GM13977 (cell line): Measurements from ENCODE around the gene MAGOH.
"Not testable (repeated sequence)": the region's sequence is repeated elsewhere in the genome, so short reads cannot be mapped to it uniquely, and the experiment has no call there.

Source experiments
- DNase-seq: peaks from one replicate; pipeline ENCODE4 v3.0.0; 2012; ENCODE audit warnings: low spot score
- in situ Hi-C: fragments of 300-500 bp; cut with MboI; formaldehyde crosslinking; loops from one replicate; pipeline ENCODE4 v1.12.0; 2022; ENCODE audit warnings: low sequenced_read_pairs, low pct_unique_long_range_greater_than_20kb, mixed read lengths, inconsistent platforms; ENCODE audit not compliant: unreplicated experiment
- TF ChIP-seq, protein P1 (sequence below): IDR thresholded peaks from 2 replicates; pipeline ENCODE4 v1.5.1; 2012; ENCODE audit warnings: mild to moderate bottlenecking, control low read depth; ENCODE audit not compliant: insufficient read depth; ENCODE audit errors: extremely low read depth, missing control alignments

Gene MAGOH

DNA sequence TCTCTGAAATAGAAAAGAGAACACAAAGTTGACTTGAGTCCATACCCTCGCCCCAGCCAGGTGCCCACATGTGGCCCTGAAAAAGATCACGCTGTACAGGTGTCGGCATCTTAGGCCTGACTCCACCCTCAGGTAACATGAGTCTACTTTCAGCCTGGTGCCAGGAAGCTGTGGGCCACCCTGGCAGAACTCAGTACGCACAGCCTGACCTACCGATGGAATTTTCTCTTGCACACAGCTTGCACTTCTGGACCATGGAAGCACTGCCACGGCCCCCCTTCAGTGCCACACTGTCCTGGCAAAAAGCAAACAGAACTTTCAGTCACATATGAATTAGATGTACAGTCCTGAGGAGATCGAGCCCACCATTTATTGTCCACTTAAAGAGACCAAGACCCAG is 20.1 kb downstream of the MAGOH start:
- TF ChIP-seq, protein P1, sequence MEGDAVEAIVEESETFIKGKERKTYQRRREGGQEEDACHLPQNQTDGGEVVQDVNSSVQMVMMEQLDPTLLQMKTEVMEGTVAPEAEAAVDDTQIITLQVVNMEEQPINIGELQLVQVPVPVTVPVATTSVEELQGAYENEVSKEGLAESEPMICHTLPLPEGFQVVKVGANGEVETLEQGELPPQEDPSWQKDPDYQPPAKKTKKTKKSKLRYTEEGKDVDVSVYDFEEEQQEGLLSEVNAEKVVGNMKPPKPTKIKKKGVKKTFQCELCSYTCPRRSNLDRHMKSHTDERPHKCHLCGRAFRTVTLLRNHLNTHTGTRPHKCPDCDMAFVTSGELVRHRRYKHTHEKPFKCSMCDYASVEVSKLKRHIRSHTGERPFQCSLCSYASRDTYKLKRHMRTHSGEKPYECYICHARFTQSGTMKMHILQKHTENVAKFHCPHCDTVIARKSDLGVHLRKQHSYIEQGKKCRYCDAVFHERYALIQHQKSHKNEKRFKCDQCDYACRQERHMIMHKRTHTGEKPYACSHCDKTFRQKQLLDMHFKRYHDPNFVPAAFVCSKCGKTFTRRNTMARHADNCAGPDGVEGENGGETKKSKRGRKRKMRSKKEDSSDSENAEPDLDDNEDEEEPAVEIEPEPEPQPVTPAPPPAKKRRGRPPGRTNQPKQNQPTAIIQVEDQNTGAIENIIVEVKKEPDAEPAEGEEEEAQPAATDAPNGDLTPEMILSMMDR: no peak
- in situ Hi-C loops: no loop called here
- no peak for DNase-seq

- TF ChIP-seq, protein P1: no peak
- in situ Hi-C loops: no loop called here
- DNase-seq: no peak
These were observed 23.9 kb downstream of the MAGOH start for GRCh38 chr1:53214376-53214940.

DNA sequence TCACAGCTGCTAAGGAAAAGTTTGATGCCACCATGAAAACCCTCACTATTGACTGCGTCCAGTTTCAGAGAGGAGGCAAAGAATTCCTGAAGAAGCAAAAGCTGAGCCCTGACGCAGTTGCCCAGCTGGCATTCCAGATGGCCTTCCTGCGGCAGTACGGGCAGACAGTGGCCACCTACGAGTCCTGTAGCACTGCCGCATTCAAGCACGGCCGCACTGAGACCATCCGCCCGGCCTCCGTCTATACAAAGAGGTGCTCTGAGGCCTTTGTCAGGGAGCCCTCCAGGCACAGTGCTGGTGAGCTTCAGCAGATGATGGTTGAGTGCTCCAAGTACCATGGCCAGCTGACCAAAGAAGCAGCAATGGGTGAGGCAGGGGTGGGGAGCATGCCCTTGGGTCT is 27.4 kb downstream of the MAGOH start:
- TF ChIP-seq, protein P1: no peak
- DNase-seq: no peak
- in situ Hi-C loops: no loop called here

GRCh38 chr1:53210352-53210751 is 28.0 kb downstream of the MAGOH start:
- in situ Hi-C loops: no loop called here

DNA sequence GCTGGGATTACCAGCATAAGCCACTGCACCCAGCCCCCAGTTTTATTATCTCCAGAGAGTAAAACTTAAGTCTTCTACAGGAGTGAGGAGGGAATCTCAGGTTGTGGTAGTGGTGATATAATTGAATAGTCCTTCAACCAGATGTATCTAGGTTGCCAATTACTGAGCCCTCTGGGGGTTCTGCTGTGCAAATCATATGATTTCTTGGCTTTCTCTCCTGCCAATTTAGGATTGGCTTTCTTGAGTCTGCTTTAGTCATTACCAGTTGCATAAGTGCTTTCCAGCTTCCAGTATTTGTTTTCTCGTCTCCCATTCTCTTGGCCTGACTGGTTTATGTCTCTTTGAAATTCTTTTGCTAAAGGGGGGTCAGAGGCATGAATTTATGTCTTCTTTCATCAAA is 30.6 kb downstream of the MAGOH start:
- DNase-seq: no peak
- in situ Hi-C loops: no loop called here
- TF ChIP-seq, protein P1: no peak

More at GRCh38 chr1:53210352-53210751, 28.0 kb downstream of the MAGOH start:
- DNase-seq: no peak
- TF ChIP-seq, protein P1: no peak

- DNase-seq: no peak
- TF ChIP-seq, protein P1: no peak
- in situ Hi-C loops: no loop called here
These were observed 31.5 kb downstream of the MAGOH start for GRCh38 chr1:53206735-53207379.

- in situ Hi-C loops, DNase-seq: not testable (repeated sequence)
These were observed 32.1 kb downstream of the MAGOH start for GRCh38 chr1:53206083-53206685.

DNA sequence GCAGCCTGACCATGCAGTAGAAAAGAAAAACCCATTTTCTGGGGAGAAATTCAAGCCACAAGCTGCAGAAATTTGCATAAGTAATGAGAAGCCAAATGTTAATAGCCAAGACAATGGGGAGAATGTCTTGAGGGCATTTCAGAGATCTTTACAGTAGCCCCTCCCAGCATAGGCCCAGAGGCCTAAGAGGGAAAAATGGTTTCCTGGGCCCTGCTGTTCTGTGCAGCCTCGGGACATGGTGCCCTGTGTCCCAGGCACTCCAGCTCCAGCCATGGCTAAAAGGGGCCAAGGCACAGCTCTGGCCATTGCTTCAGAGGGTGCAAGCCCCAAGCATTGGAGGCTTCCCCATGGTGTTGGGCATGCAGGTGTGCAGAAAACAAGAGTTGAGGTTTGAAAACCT is 32.8 kb downstream of the MAGOH start:
- DNase-seq, in situ Hi-C loops: not testable (repeated sequence)
